HG03354 (cell line): ENCODE data around the gene NDUFA7.
"Not testable (repeated sequence)": the region's sequence is repeated elsewhere in the genome, so short reads cannot be mapped to it uniquely, and the experiment has no call there.

Experiments
- ATAC-seq: cut with Tn5 transposase; IDR thresholded peaks from one replicate; pipeline ENCODE4 v1.9.1; 2021; ENCODE audit warnings: mild to moderate bottlenecking; ENCODE audit not compliant: unreplicated experiment, poor library complexity, severe bottlenecking

Gene NDUFA7

DNA sequence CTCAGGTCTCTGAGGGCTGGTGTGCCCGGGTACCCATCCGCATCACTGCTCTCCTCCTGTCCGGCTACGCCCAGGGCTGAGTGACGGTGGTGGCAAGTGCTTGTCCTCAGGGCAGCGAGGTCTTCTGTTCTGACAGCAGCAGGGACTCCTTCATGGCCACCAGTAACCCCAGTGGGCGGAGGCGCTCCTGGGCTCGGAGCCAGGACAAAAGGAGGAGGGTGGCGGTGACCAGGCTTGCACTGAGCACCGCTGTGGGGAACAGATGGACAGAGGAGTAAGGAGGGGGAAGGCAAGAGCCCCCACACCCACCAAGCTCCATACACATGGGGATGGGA lies 18.9 kb downstream of the NDUFA7 start:
- ATAC-seq: no peak

DNA sequence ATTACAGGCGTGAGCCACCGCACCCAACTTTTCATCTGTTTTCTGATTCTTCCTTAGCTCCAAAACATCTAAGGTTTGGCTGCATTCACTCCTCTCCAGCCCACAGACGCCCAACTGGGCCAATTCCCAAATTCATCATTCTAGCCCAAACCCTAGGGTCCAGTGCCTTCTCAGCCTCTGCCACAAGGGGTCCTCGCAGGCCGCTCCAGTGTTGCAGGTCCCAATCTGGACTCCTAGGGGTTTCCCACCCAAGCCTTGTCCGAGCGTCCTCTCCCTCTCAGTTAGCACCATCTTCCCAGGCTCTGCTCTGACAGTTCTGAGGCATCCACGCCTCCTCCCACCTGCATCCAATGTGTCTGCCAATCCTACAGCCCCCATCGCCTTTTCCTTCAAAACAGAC lies 29.8 kb downstream of the NDUFA7 start:
- not testable (repeated sequence) for ATAC-seq

DNA sequence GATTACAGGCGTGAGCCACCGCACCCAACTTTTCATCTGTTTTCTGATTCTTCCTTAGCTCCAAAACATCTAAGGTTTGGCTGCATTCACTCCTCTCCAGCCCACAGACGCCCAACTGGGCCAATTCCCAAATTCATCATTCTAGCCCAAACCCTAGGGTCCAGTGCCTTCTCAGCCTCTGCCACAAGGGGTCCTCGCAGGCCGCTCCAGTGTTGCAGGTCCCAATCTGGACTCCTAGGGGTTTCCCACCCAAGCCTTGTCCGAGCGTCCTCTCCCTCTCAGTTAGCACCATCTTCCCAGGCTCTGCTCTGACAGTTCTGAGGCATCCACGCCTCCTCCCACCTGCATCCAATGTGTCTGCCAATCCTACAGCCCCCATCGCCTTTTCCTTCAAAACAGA lies 44.7 kb downstream of the NDUFA7 start:
- ATAC-seq: not testable (repeated sequence)

DNA sequence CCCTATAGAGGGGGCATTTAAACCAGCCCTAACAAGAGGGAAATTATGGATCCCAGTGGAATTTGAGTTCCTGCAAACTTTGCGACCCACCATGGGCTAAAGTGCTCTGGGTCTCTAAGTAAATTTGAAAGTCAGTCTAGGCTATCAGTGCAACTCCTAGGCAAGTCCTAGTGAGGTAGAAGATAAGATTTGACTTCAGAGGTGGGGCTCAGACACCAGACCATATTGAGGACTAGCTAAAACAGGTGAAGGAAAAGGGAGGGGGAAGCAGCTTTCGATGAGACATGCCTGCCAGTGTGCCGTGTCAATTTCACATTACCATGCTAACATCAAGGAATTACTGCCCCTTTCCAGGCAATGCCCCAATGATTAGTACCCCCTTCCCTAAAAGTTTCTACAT lies 51.5 kb downstream of the NDUFA7 start:
- no peak for ATAC-seq

DNA sequence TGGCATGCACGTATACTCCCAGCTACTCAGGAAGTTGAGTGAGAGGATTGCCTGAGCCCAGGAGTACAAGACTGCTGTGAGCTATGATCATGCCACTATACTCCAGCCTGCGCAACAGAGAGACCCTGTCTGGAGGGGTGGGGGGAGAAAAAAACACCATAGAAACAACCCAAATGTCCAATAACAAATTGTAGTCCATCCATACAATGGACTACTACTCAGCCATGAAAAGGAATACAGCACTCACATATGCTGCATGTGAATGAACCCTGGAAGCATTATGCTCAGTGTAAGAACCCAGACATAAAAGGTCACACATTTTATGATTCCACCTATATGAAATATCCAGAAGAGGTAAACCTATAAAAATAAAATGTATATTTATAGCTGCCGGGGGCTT lies 55.3 kb downstream of the NDUFA7 start:
- no peak for ATAC-seq

DNA sequence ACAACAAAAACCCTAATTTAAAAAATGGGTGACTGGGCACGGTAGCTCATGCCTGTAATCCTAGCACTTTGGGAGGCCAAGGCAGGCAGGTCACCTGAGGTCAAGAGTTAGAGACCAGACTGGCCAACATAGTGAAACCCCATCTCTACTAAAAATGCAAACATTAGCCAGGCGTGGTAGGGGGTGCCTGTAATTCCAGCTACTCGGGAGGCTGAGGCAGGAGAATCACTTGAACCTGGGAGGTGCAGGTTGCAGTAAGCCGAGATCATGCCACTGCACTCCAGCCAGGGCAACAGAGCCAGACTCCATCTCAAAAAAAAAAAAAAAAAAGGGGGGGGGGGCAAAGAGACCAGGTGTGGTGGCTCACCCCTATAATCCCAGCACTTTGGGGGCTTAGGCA lies 56.9 kb downstream of the NDUFA7 start:
- not testable (repeated sequence) for ATAC-seq

DNA sequence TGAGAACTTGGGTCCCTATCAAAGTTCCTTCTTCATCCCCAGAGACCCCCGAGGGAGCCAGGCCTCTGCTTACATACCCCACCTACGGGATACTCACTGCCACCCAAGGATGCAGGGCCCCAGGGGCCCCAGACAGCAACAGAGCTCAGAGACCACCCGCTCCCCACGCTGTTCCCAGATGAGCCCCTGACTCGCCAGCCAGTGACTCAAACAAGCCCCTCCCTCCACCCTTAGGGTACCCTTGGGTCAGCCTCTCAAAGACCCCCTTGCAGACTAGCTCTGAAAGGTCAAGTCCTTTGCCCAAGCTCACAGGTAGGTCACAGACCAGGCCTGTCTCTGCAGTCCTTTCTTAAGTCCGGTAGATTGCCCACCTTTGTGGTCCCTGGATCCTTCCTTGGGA lies 58.7 kb downstream of the NDUFA7 start:
- ATAC-seq: no peak

DNA sequence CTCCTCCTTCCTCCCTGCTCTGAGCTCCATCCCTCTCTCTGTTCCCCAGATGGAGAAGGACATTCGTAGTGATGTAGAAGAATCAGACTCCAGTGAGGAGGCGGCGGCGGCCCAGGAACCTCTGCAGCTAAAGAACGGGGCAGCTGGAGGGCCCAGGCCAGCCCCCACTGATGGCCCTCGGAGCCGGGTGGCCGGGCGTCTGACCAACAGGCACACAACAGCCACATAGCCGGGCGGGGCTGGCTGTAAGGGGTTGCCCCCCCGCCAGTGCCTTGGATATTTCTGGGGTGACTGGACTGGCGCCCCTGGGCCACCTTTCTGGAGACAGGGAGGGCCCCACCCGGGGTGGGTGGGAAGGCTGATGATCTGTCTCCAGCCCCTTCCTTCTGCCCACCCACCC lies 59.3 kb downstream of the NDUFA7 start:
- no peak for ATAC-seq

DNA sequence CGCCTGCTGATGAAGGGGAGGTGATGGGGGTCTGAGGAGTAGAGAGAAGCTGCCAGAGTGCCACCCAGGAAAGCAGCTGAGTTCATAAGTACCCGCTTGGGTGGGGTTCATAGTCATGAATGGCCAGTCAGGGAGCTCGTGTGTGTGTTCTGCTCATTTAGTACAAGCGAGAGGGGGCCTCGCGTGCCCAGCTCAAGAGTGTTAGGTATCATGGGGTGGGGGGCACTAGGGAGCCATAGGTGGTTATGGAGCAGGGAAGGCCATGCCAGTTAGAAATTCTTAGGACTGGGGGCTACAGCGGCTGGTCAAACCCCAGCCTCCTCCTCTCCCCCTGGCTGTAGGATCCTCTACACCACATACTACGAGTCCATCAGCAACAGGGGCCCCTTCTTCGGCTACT lies 59.8 kb downstream of the NDUFA7 start:
- no peak for ATAC-seq
